GM12878 (cell line): ENCODE data around the gene ARSA. TPM values are rescaled to one million over a fixed set of nuclear protein-coding genes. Genes with fewer than 3 reads are reported as not detected.

Experiments
- ATAC-seq: fragments of 200-7000 bp; cut with Tn5 transposase; 3 replicates; pipeline ENCODE4 v1.9.1; 2020; ENCODE audit warnings: mild to moderate bottlenecking, moderate library complexity
- BruUV-seq: library from RNA; stranded (reverse); fragments of 400-500 nt; replicated peaks from 2 replicates; lab custom pipeline; 2021; lab: Mats Ljungman, UMichigan
- CTCF ChIA-PET: fragments of 300-600 bp; sonication (Branson Sonifier 250); formaldehyde crosslinking; extraction: SDS; loops from one replicate; lab custom pipeline; 2021; ENCODE audit warnings: inconsistent platforms; lab: Yijun Ruan, JAX
- POLR2A ChIA-PET: fragments of 350-600 bp; formaldehyde crosslinking; extraction: SDS; loops from one replicate; lab custom pipeline; 2021; ENCODE audit warnings: inconsistent platforms; lab: Charles Lee
- RAD21 ChIA-PET: fragments of 300-600 bp; sonication (Branson Sonifier 250); formaldehyde crosslinking; loops from one replicate; lab custom pipeline; 2023; ENCODE audit warnings: antibody characterized with exemption; ENCODE audit not compliant: unreplicated experiment; lab: Charles Lee
- SMC1A ChIA-PET: fragments of 300-600 bp; sonication (Branson Sonifier 250); formaldehyde crosslinking; loops from one replicate; lab custom pipeline; 2023; ENCODE audit not compliant: unreplicated experiment, uncharacterized antibody; lab: Charles Lee
- DNase-seq: peaks from one replicate; pipeline ENCODE4 v3.0.0-alpha.2; 2011; ENCODE audit warnings: low read depth, low spot score
- FAIRE-seq: peaks from 3 replicates; lab custom pipeline; 2011; peaks lifted over from hg19 to GRCh38; lab: Jason Lieb, UNC
- H2AFZ ChIP-seq: 2 replicates; pipeline ENCODE4 v1.6.0; 2011; ENCODE audit warnings: low read depth, low read length, control low read depth; ENCODE audit not compliant: control insufficient read depth
- H3K27ac ChIP-seq: 2 replicates; pipeline ENCODE4 v1.5.1; 2011; ENCODE audit warnings: control low read depth; ENCODE audit not compliant: control insufficient read depth, insufficient read depth
- H3K27me3 ChIP-seq, 2 experiments: replicated peaks in 1 of 2; 2 replicates each; pipeline versions ENCODE4 v1.6.0 to v1.6.1; 2011; ENCODE audit warnings: low read length in 1 of 2; ENCODE audit not compliant: control insufficient read depth in 2 of 2, insufficient read depth in 2 of 2
- H3K36me3 ChIP-seq, 2 experiments: 2 replicates each; pipeline ENCODE4 v1.5.1; 2011; ENCODE audit warnings: low read length in 1 of 2; ENCODE audit not compliant: control insufficient read depth in 2 of 2, insufficient read depth in 2 of 2
- H3K4me1 ChIP-seq: 2 replicates; pipeline ENCODE4 v1.6.1; 2011; ENCODE audit warnings: mild to moderate bottlenecking, low read length, moderate library complexity, mixed read lengths; ENCODE audit not compliant: control insufficient read depth, insufficient read depth
- H3K4me2 ChIP-seq: 2 replicates; pipeline ENCODE4 v1.6.0; 2011; ENCODE audit warnings: control low read depth; ENCODE audit not compliant: control insufficient read depth, insufficient read depth
- H3K4me3 ChIP-seq: fragments of 200-600 bp; sonication (generic); 2 replicates; pipeline ENCODE4 v1.5.1; 2016
- H3K79me2 ChIP-seq: 2 replicates; pipeline ENCODE4 v1.6.0; 2011; ENCODE audit warnings: low read length; ENCODE audit not compliant: control insufficient read depth, insufficient read depth
- H3K9ac ChIP-seq: 2 replicates; pipeline ENCODE4 v1.8.0; 2011; ENCODE audit warnings: low read length, control low read depth, mixed read lengths; ENCODE audit not compliant: control insufficient read depth, insufficient read depth
- H3K9me3 ChIP-seq: replicated peaks from 3 replicates; pipeline ENCODE4 v1.5.1; 2011; ENCODE audit warnings: mild to moderate bottlenecking, low read length; ENCODE audit not compliant: control insufficient read depth, insufficient read depth
- H4K20me1 ChIP-seq: 2 replicates; pipeline ENCODE4 v1.6.0; 2011; ENCODE audit not compliant: control insufficient read depth, insufficient read depth
- MLLT1 ChIP-seq: fragments of 450-650 bp; IDR thresholded peaks from 2 replicates; pipeline ENCODE4 v1.6.1; 2016; ENCODE audit warnings: mild to moderate bottlenecking
- MYB ChIP-seq: fragments of 150-350 bp; IDR thresholded peaks from 2 replicates; pipeline ENCODE4 v1.6.1; 2014; ENCODE audit warnings: mild to moderate bottlenecking, low read depth, low read length, borderline replicate concordance
- WGBS: methylation state at CpG from one replicate; pipeline ENCODE4 v1.1.6; 2016; ENCODE audit warnings: low lambda C conversion rate; ENCODE audit not compliant: insufficient replicate concordance, insufficient coverage; ENCODE audit errors: missing lambda C conversion rate; 5-methylcytosine and 5-hydroxymethylcytosine counted together
- in situ Hi-C: fragments of 300-500 bp; cut with MboI; formaldehyde crosslinking; loops from 9 replicates; pipeline ENCODE4 v1.14.3; 2018; ENCODE audit warnings: mixed read lengths
- intact Hi-C: fragments of 100-400 bp; cut with micrococcal nuclease; formaldehyde crosslinking; loops from one replicate; pipeline ENCODE4 v1.14.2; 2022; ENCODE audit not compliant: unreplicated experiment
- polyA plus RNA-seq, 11 experiments: library from polyadenylated mRNA; depleted of rRNA in 4 of 11; unstranded in 6 of 11; stranded (reverse) in 5 of 11; fragments of >200 nt; fragmentation: Nextera tagmentation in 4 of 11; fragmentation: Illumina TruSeq in 1 of 11; extraction: Ambion mirVana in 4 of 11; extraction: Trizol in 1 of 11; gene quantifications; 1 replicate in 1 of 11; 2 replicates in 10 of 11; pipeline versions ENCODE4 v1.2.1 to v1.2.3, GENCODE V29; 2011 to 2016; ENCODE audit warnings: inconsistent platforms in 2 of 11, missing spikeins in 2 of 11, low read depth in 1 of 11
- total RNA-seq, 4 experiments: library from RNA; depleted of rRNA in 3 of 4; stranded (reverse); fragments of >200 nt in 3 of 4; fragmentation: Illumina TruSeq in 1 of 4; extraction: Trizol in 1 of 4; gene quantifications; 2 replicates each; pipeline versions ENCODE4 v1.2.1 to v1.2.3, GENCODE V29; 2013 to 2021
- TF ChIP-seq, protein P1 (sequence below), 3 experiments: IDR thresholded peaks in 2 of 3; conservative IDR thresholded peaks in 1 of 3; 2 replicates each; pipeline ENCODE4 v1.5.1; 2011; ENCODE audit warnings: low read depth in 3 of 3, low read length in 3 of 3, mild to moderate bottlenecking in 3 of 3, control low read depth in 2 of 3, moderate library complexity in 2 of 3, inconsistent platforms in 1 of 3, mixed read lengths in 1 of 3; ENCODE audit not compliant: control insufficient read depth in 2 of 3, insufficient read depth in 1 of 3; ENCODE audit errors: extremely low read depth in 1 of 3

Gene ARSA
- total and polyA plus RNA-seq, 10 of the 15 experiments (the other 5 are each of a cell fraction or from before 2014, with no cell fraction given): 0.39 to 26.3 (median 9.8) TPM

GRCh38 chr22:50576070-50576469, 51.9 kb downstream of the ARSA start:
- 78% methylated on average over 5 of the region's 5 CpGs for WGBS
- in situ Hi-C loops (no loop called here), intact Hi-C loops (no loop called here)
- H3K4me3 ChIP-seq: no peak overlapping the region
- H3K9ac ChIP-seq: no peak overlapping the region
- FAIRE-seq (no peak), DNase-seq (no peak), ATAC-seq (no peak)
- peaks cover 5 to 12% of the 10 kb centered on the region in 2 experiments; a peak in 3 of 4 replicates for H3K36me3 ChIP-seq
- TF ChIP-seq MLLT1 (no peak), MYB (no peak)
- TF ChIP-seq, protein P1, sequence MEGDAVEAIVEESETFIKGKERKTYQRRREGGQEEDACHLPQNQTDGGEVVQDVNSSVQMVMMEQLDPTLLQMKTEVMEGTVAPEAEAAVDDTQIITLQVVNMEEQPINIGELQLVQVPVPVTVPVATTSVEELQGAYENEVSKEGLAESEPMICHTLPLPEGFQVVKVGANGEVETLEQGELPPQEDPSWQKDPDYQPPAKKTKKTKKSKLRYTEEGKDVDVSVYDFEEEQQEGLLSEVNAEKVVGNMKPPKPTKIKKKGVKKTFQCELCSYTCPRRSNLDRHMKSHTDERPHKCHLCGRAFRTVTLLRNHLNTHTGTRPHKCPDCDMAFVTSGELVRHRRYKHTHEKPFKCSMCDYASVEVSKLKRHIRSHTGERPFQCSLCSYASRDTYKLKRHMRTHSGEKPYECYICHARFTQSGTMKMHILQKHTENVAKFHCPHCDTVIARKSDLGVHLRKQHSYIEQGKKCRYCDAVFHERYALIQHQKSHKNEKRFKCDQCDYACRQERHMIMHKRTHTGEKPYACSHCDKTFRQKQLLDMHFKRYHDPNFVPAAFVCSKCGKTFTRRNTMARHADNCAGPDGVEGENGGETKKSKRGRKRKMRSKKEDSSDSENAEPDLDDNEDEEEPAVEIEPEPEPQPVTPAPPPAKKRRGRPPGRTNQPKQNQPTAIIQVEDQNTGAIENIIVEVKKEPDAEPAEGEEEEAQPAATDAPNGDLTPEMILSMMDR (IDR thresholded peaks at IDR 0.05 in 2 of 3, conservative IDR thresholded peaks at IDR 0.05 in 1 of 3; ENCODE audit: control insufficient read depth in 2 of 3, extremely low read depth in 1 of 3, insufficient read depth in 1 of 3, low read depth in 3 of 3, low read length in 3 of 3): peak in 2 of 3 experiments; percentile 6 to 25; a peak in 1 of 6 replicates
- SMC1A ChIA-PET: no interaction called here
- H3K27ac ChIP-seq: no peak overlapping the region
- no TSS peak for BruUV-seq
- H2AFZ ChIP-seq: no peak overlapping the region
- CTCF ChIA-PET: interaction anchor here (1.0 to 2.0 kb wide), 4 partner anchors 10 to 116 kb away, joined by 3 to 7 read pairs (median 4); partner anchors contain the start of gene SYCE3
- H3K27me3 ChIP-seq: no peaks in the 10 kb centered on the region
- POLR2A ChIA-PET: no interaction called here
- H3K79me2 ChIP-seq: no peaks in the 10 kb centered on the region; the same call in none of the 2 replicates
- H3K9me3 ChIP-seq: no peaks in the 10 kb centered on the region
- peaks cover 9% of the 10 kb centered on the region for H3K4me1 ChIP-seq
- no peaks in the 10 kb centered on the region for H4K20me1 ChIP-seq
- RAD21 ChIA-PET: no interaction called here
- H3K4me2 ChIP-seq: no peak overlapping the region
